C4-2B (cell line): Measurements from ENCODE around the gene KCNH3.

Experiments used
- CTCF ChIP-seq: fragments of 450-650 bp; conservative IDR thresholded peaks from 2 replicates; pipeline ENCODE4 v1.5.1; 2017; ENCODE audit warnings: mild to moderate bottlenecking
- ZFX ChIP-seq: fragments of 450-650 bp; IDR thresholded peaks from 2 replicates; pipeline ENCODE4 v1.6.1; 2017

- no peak for TF ChIP-seq CTCF
- TF ChIP-seq ZFX, result no peak
These were observed 47.0 kb upstream of the KCNH3 start for GRCh38 chr12:49491823-49492222.
